ENCODE data around the gene RAPSN. TPM values are rescaled to one million over a fixed set of nuclear protein-coding genes. Genes with fewer than 3 reads are reported as not detected.

The RAPSN gene
- polyA plus RNA-seq, 10 donors: 60.8 to 101 (median 78.6) TPM

GRCh38 chr11:47467357-47467756 lies 18.4 kb upstream of the RAPSN start:
- no peak for DNase-seq

- DNase-seq: peak in 1 of 3 donors; percentile 60
Observed at GRCh38 chr11:47466701-47467250, 17.8 kb upstream of the RAPSN start.

DNA sequence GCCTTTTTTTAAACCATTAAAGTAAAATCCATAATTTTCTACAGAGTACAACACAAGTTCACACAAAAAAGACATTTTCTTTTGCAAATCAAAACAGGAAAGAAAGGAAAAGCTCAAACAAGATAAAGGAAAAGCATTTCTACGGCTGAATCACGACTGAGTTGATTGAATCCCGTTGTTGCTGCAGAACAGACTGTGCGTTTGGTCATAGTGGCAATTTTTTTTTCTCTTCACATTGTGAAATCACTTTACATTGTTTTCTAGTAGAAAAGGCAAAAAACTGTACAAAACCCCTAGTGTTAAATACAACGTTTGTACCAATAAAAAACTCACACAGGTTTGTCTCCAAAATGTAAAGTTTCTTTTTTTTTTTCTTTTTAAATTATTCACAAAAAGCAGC lies 17.3 kb upstream of the RAPSN start:
- no peak for DNase-seq

DNA sequence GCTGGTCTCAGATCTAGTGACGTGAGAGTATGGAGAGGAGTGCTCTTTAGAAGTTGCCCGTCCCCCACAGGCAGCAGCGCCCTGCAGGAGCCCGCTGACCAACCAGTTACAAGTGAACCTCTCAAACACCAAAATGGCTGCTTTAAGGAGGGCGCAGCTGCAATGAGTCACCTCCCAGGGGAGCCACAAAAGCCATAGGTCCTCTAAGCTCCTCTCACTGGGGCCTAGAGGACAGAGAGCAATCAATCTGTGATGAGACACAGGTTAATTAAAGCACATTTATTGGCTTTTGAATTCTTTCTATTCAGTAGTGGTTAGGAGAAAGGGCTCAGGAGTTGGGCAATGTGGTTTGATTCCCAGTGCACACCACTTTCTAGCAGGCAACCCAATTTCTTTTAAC lies 15.5 kb upstream of the RAPSN start:
- DNase-seq: no peak

DNA sequence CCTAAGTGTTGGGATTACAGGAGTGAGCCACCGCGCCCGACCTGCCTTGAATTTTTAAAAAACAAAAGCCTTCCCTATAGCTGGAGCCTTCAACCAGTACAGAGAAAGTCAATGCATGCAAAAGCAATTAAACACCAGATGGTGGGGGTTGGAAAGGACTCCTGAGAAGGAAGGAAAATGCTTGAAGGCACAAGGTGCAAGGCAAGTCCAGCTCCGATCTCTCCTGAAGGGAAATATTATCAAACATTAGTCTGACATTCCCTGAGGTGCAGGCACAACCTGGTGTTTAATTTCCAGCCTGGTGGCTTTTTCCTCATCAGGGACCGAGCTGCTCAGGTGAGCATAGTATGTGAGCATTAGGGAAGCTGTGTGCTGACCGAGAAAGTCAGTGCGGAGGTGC lies 12.9 kb upstream of the RAPSN start:
- no peak for DNase-seq

DNA sequence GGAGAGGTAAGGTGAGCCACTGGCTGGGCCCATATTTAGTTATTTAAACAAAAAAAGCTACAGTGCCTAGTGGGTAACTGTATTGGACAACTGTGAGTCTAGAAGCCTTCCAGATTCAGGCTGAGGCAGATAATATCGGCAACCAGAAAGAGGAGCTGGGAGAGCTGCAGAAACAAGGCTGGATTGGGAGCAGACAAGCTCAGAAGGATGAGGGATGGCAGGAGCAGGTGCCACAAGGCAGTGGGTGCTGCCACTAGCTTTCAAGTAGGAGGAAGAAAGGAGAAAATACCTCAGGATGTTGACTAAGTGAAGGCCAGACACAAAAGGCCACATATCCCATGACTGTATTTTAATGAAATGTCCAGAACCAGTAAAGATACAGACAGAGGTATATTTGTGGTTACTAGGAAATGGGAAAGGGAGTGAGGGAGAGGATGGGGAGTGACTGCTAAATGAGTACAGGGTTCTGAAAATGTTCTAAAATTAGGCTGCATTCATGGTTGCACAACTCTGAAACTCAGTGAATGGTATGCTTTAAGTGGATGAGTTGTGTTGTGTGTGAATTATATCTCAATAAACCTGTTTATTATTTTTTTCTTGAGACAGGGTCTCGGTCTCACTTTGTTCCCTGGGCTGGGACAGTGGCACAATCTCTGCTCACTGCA lies 11.8 kb upstream of the RAPSN start:
- DNase-seq: no peak

DNA sequence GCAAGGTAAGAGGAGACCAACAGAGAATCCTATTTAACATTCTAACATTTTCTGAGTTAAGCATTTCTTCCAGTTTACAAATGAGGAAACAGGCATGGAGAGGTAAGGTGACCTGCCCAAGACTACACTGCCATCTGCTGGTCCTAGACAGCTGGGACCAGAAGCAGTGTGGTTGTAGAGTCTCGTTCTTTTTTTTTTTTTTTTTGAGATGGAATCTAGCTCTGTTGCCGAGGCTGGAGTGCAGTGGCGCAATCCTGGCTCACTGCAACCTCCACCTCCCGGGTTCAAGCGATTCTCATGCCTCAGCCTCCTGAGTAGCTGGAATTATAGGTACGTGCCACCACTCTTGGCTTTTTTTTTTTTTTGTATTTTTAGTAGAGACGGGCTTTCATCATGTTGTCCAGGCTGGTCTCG lies 5.3 kb upstream of the RAPSN start:
- peak; percentile 76 to 88 (median 78) for DNase-seq

- DNase-seq: no peak
Observed at GRCh38 chr11:47453365-47453764, 4.4 kb upstream of the RAPSN start.

GRCh38 chr11:47451990-47452389 lies 3.1 kb upstream of the RAPSN start:
- no peak for DNase-seq

- DNase-seq: no peak
Observed at GRCh38 chr11:47451436-47451835, 2.5 kb upstream of the RAPSN start.

DNA sequence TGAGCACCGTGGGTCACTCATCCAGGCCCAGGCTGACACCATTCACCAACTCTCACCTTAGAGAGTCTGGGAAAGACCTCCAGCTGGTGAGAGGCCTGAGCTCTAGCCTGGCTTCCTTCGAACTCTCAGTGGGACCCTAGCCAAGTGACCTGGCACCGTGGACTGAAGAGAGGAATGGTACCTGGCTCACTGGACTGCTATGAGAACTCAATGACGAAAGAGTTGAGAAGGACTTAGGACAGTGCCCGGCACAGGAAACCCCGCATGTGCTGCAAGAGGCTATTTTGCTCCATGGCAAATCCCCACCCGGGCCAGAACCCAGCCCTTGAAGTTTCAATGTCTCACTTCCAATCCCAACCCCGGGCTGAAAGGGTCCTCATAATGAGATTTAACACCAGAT lies 605 bp upstream of the RAPSN start:
- no peak for DNase-seq

- DNase-seq: no peak
Observed at GRCh38 chr11:47447906-47448305, 1.0 kb downstream of the RAPSN start.

DNA sequence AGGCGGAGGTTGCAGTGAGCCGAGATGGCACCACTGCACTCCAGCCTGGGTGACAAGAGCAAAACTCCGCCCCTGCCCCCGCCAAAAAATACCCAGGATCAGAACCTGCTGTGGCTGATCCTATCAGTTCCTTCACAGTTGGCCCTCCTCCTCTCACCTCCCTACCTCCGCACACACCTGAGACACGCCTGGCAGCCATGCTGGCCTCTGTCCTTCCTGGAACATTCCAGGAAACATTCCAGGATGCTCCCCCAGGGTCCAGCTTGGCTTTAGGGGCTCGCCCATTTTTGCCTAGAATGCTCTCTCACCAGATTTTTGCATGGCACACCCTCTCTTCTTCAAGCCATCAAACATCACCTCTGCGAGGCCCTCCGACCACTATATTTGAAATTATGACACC lies 2.1 kb downstream of the RAPSN start:
- no peak for DNase-seq

- DNase-seq: no peak
Observed at GRCh38 chr11:47445840-47446239, 3.1 kb downstream of the RAPSN start.

- no peak for DNase-seq
Observed at GRCh38 chr11:47443817-47444216, 5.1 kb downstream of the RAPSN start.

GRCh38 chr11:47443028-47443700 lies 5.8 kb downstream of the RAPSN start:
- DNase-seq: no peak

DNA sequence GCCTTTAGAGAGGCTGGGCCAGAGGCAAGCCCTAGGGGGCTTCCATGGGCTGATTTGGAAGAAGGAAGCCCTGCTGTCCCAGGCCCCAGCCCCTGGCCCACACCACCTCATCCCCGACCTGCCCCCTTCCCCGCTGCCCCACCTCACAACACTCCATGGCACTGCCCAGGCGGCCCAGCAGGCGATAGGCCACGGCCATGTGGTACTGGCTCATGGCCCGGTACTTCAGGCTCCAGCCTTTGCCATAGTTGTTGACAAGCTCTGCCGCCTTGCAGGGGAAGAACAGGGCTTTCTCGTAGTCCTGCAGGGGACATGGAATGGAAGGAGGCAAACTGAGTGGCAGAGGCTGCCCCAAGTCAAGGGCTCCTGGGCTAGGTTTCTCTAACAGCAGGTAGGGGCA lies 6.4 kb downstream of the RAPSN start:
- DNase-seq: no peak

DNA sequence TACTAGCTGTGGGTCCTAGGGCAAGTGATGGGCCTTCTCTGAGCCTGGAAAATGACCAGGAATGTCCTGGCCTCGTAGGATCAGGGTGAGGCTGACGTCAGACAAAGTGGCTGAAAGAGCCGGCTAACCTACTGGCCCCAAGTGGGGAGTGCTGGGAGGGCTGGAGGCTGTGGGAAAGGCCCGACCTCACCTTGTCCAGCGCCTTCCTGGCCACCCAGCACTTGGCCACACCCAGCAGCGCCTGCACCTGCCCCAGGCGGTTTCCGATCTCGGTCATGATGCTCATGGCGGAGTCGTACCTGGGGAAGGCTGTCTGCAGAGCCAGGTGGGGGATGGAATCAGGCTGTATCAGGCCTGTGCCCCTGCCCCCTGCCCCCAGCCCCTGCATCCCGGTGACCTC lies 7.5 kb downstream of the RAPSN start:
- DNase-seq: no peak

GRCh38 chr11:47440054-47440476 lies 8.9 kb downstream of the RAPSN start:
- no peak for DNase-seq

DNA sequence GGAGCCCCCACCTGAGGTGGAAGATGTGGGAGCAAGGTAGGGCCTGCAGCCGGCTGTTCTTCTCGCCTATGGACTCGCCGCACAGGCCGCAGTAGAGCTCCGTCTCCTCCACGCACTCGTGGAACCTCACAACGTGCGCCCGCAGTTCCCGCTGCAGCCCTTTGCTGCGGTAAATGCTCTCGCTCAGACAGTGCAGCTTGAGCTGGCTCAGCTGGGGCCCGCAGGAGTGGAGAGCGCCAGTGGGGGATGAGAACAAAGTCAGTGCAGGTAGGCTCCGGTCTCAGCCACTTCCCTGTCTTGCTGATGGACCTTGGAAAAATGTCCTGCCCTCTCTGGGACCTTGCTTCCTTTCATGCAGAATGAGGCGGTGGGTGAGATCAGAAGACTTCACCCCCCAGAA lies 10.2 kb downstream of the RAPSN start:
- no peak for DNase-seq

GRCh38 chr11:47437746-47438418 lies 11.1 kb downstream of the RAPSN start:
- DNase-seq: no peak

DNA sequence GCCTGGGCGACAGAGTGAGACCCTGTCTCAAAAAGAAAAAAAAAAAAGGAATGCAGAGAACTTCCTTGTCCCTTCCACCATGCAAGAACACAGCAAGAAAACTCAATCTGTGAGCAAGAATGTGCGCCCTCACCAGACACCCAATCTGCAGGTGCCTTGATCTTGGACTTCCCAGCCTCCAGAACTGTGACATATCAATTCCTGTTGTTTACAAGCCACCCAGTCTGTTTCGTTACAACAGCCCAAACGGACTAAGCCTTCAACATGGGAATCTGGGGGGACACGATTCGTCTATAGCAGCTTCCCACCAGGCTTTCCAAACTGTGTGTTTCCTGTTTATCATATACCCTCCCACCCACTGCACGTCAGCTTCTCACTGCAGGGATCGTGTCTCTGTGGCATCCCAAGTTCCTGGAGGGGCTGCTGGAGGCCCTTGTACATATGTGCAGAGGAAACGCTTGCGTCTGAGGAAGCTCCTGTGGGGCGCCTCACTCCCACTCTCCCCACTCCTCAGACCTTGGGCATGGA lies 11.7 kb downstream of the RAPSN start:
- no peak for DNase-seq

DNA sequence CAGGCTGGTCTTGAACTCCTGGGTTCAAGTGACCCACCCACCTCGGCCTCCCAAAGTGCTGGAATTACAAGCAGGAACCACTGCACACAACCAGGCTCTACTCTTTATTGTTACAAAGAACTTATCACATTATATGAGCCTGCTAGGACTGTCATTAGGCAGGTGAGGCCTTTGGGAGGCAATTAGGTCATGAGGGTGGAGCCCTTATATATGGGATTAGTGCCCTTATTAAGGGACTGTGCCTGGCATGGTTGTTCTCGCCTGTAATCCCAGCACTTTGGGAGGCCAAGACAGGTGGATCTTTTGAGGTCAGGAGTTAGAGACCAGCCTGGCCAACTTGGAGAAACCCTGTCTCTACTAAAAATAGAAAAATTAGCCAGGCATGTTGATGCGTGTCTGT lies 12.2 kb downstream of the RAPSN start:
- DNase-seq: no peak

All from muscle of back (tissue), 11 donors.